ENCODE data around the gene TMEM221.

The TMEM221 gene

DNA sequence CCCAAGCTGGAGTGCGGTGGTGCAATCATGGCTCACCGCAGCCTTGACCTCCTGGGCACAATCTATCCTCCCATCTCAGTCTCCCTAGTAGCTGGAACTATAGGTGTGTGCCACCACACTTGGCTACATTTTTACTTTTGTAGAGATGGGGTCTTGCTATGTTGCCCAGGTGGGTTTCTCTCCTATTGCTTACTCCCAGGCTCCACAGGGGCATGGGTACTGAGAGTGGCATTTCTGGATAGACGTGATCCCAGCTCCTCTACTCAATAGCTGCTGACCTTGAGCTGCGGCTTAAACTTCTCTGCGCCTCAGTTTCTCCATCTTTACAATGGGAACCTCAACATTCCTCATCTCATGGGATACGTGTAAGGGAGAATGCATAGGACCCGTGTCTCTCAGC is 17.1 kb downstream of the TMEM221 start:
- TF ChIP-seq, protein P1, sequence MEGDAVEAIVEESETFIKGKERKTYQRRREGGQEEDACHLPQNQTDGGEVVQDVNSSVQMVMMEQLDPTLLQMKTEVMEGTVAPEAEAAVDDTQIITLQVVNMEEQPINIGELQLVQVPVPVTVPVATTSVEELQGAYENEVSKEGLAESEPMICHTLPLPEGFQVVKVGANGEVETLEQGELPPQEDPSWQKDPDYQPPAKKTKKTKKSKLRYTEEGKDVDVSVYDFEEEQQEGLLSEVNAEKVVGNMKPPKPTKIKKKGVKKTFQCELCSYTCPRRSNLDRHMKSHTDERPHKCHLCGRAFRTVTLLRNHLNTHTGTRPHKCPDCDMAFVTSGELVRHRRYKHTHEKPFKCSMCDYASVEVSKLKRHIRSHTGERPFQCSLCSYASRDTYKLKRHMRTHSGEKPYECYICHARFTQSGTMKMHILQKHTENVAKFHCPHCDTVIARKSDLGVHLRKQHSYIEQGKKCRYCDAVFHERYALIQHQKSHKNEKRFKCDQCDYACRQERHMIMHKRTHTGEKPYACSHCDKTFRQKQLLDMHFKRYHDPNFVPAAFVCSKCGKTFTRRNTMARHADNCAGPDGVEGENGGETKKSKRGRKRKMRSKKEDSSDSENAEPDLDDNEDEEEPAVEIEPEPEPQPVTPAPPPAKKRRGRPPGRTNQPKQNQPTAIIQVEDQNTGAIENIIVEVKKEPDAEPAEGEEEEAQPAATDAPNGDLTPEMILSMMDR (IDR thresholded peaks at IDR 0.05; ENCODE audit: low read depth, low read length) = no peak
- no peak for TF ChIP-seq EZH2phosphoT487 (IDR thresholded peaks at IDR 0.05; ENCODE audit: low read depth)
- Histone ChIP-seq H4K20me1 (ENCODE audit: insufficient read depth, low read length) (no peaks in the 10 kb centered on the region), H3K27me3 (ENCODE audit: low read depth, low read length) (no peaks in the 10 kb centered on the region), H3K9me3 (ENCODE audit: insufficient read depth, low read length) (no peaks in the 10 kb centered on the region), H3K9ac (ENCODE audit: low read length) (no peak overlapping the region), H2AFZ (ENCODE audit: low read depth, low read length) (no peak overlapping the region), H3K79me2 (ENCODE audit: low read length) (no peaks in the 10 kb centered on the region), H3K27ac (ENCODE audit: low read length) (no peak overlapping the region), H3K4me1 (ENCODE audit: low read length) (no peaks in the 10 kb centered on the region), H3K4me3 (ENCODE audit: low read length) (no peak overlapping the region), H3K36me3 (replicated peaks; ENCODE audit: low read depth, low read length) (no peaks in the 10 kb centered on the region), H3K4me2 (ENCODE audit: low read length) (no peak overlapping the region)

DNA sequence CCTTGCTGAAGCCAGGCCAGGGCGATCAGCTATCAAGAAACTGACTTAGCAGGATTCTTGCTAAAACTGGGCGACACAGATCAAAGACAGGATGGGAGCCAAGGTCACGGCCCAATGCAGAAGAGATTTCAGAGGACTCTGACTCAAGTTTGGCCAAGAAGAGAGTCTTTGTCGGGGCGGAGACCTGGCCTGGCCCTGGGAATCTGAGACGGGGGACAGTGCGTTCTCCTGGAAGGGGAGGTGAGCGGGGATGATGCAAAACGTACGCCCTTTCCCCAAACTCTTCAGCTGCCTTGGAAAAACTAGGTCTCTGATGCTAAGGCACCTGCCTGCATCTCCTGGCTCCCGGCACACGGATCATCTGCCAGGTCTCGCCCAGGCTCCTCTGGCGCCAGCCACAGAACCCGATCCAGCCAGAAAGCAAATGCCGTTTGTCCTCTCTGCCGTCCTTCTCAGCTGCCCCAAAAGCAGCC is 18.8 kb downstream of the TMEM221 start:
- no peak overlapping the region for H3K9ac ChIP-seq (ENCODE audit: low read length)
- no peak overlapping the region for H3K4me2 ChIP-seq (ENCODE audit: low read length)
- no peaks in the 10 kb centered on the region for H3K79me2 ChIP-seq (ENCODE audit: low read length)
- no peaks in the 10 kb centered on the region for H3K4me1 ChIP-seq (ENCODE audit: low read length)
- no peaks in the 10 kb centered on the region for H3K36me3 ChIP-seq (replicated peaks; ENCODE audit: low read depth, low read length)
- H3K27me3 ChIP-seq (ENCODE audit: low read depth, low read length) = no peaks in the 10 kb centered on the region
- H3K27ac ChIP-seq (ENCODE audit: low read length) = no peak overlapping the region
- no peak overlapping the region for H3K4me3 ChIP-seq (ENCODE audit: low read length)
- no peaks in the 10 kb centered on the region for H4K20me1 ChIP-seq (ENCODE audit: insufficient read depth, low read length)
- TF ChIP-seq EZH2phosphoT487 (IDR thresholded peaks at IDR 0.05; ENCODE audit: low read depth) = no peak
- TF ChIP-seq, protein P1 (IDR thresholded peaks at IDR 0.05; ENCODE audit: low read depth, low read length) = no peak
- H3K9me3 ChIP-seq (ENCODE audit: insufficient read depth, low read length) = no peaks in the 10 kb centered on the region
- no peak overlapping the region for H2AFZ ChIP-seq (ENCODE audit: low read depth, low read length)

DNA sequence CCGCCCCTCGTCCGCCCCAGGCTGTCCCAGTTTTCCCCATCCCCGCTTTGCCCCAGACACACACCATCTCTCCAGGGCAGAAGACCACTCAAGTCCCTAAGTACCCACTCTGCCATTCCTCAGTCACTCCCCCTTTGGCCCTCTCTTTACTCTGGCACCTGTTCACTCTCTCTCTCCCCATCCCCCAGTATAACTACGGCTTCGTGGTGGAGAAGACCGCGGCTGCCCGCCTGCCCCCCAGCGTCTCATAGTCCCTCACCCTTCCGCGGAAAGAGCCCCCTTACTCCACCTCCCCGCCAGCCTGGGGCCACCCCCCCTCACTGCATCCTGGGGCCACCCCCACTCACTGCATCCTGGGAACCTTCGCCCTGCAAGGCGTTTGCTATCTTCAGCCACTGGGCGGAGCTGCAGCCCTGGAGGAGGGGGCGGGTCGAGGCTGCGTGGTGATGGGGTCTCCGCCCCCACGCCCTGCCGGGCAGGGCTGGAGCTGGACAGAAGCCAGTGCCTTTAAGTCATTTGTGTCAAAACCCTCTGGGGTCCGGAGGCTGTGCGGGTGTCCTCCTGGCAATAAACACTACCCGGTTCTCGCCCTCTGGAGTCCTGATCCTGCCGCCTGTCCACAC is 23.6 kb downstream of the TMEM221 start:
- Histone ChIP-seq H3K36me3 (replicated peaks; ENCODE audit: low read depth, low read length) (no peaks in the 10 kb centered on the region), H3K9me3 (ENCODE audit: insufficient read depth, low read length) (no peaks in the 10 kb centered on the region), H3K27ac (ENCODE audit: low read length) (no peak overlapping the region), H3K9ac (ENCODE audit: low read length) (0 out of 2 replicates have a peak overlapping the region, but pooled peaks have one; percentile 8), H3K4me2 (ENCODE audit: low read length) (peak overlapping the region; percentile 55), H3K4me1 (ENCODE audit: low read length) (peaks cover 7% of the 10 kb centered on the region), H4K20me1 (ENCODE audit: insufficient read depth, low read length) (no peaks in the 10 kb centered on the region), H2AFZ (ENCODE audit: low read depth, low read length) (no peak overlapping the region), H3K4me3 (ENCODE audit: low read length) (peak overlapping the region; percentile 60), H3K27me3 (ENCODE audit: low read depth, low read length) (no peaks in the 10 kb centered on the region), H3K79me2 (ENCODE audit: low read length) (no peaks in the 10 kb centered on the region)
- TF ChIP-seq, protein P1 (IDR thresholded peaks at IDR 0.05; ENCODE audit: low read depth, low read length) = peak; percentile 66
- no peak for TF ChIP-seq EZH2phosphoT487 (IDR thresholded peaks at IDR 0.05; ENCODE audit: low read depth)

DNA sequence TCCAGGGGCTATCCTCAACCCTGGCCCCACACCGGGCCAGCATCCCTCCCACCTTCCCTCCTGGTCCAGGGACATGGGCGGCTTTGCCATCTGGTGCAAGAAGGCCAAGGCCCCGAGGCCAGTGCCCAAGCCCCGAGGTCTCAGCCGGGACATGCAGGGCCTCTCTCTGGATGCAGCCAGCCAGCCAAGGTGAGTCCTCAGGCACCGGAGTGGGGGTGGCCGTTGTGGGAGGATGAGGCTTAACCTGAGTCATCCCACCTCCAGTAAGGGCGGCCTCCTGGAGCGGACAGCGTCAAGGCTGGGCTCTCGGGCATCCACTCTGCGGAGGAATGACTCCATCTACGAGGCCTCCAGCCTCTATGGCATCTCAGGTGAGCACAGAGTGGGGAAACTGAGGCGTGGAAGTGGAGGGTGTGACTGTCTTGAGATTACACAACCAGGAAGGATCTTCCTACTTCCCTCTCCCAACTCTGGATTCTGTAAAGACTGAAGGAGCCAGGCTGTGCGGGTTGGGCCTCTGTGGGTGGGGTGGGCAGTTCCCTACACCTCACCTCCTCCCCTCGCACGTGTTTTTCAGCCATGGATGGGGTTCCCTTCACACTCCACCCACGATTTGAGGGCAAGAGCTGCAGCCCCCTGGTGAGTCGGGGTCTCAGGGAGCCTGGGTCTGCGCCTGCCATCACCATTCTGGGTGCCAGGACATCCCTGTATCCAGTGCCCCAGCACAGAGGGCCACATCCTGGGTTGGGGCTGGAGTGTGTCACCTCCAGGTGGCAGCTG is 24.8 kb downstream of the TMEM221 start:
- H3K4me2 ChIP-seq (ENCODE audit: low read length) = no peak overlapping the region
- H3K27ac ChIP-seq (ENCODE audit: low read length) = no peak overlapping the region
- TF ChIP-seq EZH2phosphoT487 (IDR thresholded peaks at IDR 0.05; ENCODE audit: low read depth) = no peak
- TF ChIP-seq, protein P1 (IDR thresholded peaks at IDR 0.05; ENCODE audit: low read depth, low read length) = no peak
- H3K9me3 ChIP-seq (ENCODE audit: insufficient read depth, low read length) = no peaks in the 10 kb centered on the region
- H2AFZ ChIP-seq (ENCODE audit: low read depth, low read length) = no peak overlapping the region
- H3K36me3 ChIP-seq (replicated peaks; ENCODE audit: low read depth, low read length) = no peaks in the 10 kb centered on the region
- H3K4me1 ChIP-seq (ENCODE audit: low read length) = peaks cover 12% of the 10 kb centered on the region
- no peaks in the 10 kb centered on the region for H3K79me2 ChIP-seq (ENCODE audit: low read length)
- no peaks in the 10 kb centered on the region for H3K27me3 ChIP-seq (ENCODE audit: low read depth, low read length)
- H3K4me3 ChIP-seq (ENCODE audit: low read length) = no peak overlapping the region
- no peaks in the 10 kb centered on the region for H4K20me1 ChIP-seq (ENCODE audit: insufficient read depth, low read length)
- H3K9ac ChIP-seq (ENCODE audit: low read length) = no peak overlapping the region

All from OCI-LY3 (cell line).